HS-5 (cell line): Measurements from ENCODE around the gene SEPTIN5.

ENCODE experiments used
- DNase-seq: peaks from one replicate; pipeline ENCODE4 v3.0.0-alpha.2; 2012; ENCODE audit warnings: low read depth

SEPTIN5 gene

DNA sequence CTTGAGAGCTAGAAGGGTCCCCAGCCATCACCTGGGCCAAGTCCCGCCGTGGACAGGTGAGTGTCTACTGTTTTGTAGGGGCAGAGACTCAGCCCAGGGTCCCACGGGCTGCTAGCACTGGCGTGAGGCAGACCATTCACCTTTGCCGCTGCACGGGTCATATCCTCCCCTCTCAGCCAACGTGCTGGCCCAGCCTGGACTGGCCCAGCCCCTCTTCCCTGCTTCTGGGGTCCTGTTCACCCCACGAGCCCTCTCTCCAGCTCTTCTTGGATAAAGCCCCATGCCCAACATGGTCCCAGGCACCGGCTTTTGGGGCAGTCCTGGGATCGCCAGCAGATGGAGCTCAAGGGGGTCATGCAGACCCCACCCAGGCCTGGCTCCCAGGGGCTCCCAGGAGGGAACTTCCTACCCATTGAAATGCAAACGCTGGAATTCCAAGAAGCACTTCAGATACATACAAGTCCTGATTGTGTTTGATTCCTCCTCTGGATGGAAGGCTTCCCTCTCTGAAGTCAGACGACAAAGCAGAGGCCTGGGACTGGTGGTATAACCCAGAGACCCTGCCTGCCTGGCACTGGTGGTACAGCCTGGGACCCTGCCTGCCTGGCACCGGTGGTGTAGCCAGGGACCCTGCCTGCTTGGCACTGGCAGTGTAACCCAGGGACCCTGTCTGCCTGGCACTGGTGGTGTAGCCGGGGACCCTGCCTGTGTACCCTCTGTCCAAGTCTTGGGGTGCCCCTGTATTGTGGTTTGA, 8.9 kb upstream of the SEPTIN5 start:
- DNase-seq = no peak

DNA sequence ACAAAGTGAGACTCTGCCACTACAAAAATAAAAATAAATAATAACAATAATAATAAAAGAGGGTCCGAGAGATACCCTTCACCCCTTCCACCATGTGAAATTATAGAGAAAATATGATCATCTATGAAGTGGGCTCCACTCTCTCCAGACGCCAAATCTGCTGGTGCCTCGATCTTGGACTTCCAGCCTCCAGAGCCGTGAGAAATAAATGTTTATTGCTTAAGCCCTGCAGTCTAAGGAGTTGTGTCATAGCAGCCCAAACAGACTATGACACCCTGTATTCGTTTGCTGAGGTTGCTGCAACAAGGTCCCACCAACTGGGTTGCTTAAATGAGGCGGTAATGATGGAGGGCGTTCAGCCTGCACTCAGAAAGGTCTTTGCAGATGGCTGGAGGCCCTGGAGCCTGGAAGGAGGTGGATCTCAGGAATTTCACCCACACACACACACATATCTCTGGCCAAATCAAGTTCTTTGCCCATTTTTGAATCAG, 7.6 kb upstream of the SEPTIN5 start:
- DNase-seq = no peak

DNA sequence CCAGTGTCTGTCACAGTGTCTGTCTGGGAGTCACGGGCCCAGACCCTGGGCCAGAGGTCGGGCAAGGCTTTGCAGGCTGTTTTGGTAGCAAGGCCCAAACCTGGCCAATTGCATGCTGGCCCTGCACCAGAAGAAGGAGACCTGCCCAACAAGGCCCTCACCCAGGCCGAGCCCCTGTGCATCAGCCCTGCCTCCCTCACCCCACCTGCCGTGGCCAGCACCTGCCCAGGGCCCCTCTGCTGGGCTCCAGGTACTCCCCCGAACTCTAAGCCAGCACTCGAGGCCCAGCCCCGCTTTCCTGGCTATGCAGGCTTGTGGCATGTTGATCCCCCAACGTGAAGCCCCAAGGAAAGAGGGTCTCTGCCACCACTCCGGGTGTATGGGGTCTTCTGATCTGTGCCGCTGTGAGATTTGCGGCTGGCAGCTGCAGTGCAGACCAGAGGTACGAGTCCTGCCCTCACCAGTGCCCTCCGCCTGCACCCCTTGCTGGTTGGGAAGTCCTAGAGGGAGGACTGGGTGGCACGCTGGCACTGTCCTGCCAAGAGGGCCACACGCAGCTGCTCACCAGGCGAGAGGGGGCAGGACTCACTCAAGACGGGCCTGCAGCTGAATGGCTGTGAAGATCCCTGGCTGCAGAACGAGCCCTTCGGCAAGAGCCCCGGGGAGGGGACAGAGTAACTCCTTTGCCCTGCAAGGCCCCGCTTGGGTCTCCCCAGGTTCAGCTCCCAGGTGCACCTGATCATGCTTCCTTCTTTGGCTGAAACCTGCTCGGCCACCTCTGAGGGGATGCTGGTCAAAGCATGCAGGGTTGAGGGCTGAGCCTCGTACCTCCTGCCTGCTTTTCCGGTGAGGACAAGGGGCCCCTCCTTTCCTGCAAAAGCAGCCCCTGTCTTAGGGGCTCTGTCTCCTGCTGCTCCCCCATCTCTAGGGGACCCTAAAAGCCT, 6.7 kb upstream of the SEPTIN5 start:
- no peak for DNase-seq

GRCh38 chr22:19708321-19709011, 5.8 kb upstream of the SEPTIN5 start:
- DNase-seq = no peak

GRCh38 chr22:19709063-19709769, 5.1 kb upstream of the SEPTIN5 start:
- DNase-seq = no peak

GRCh38 chr22:19710020-19710768, 4.1 kb upstream of the SEPTIN5 start:
- no peak for DNase-seq

DNA sequence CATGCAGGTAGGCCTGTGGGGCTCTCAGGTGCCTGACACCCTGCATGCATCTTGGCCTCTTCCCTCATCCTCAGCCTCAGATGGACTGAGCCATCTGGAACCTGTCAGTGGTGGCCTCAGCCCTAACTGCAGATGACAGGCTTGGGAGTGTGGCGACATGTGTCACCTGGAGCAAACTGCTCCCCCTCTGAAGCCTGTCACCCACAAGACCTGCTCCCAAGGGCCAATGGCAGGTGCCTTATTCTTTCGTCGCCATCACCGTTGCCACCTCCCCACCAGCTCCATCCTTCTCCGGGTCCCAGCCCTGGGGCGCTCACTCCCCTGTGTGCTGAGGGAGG, 3.6 kb upstream of the SEPTIN5 start:
- DNase-seq = no peak

- no peak for DNase-seq
Observed at GRCh38 chr22:19713245-19713644, 1.1 kb upstream of the SEPTIN5 start.

DNA sequence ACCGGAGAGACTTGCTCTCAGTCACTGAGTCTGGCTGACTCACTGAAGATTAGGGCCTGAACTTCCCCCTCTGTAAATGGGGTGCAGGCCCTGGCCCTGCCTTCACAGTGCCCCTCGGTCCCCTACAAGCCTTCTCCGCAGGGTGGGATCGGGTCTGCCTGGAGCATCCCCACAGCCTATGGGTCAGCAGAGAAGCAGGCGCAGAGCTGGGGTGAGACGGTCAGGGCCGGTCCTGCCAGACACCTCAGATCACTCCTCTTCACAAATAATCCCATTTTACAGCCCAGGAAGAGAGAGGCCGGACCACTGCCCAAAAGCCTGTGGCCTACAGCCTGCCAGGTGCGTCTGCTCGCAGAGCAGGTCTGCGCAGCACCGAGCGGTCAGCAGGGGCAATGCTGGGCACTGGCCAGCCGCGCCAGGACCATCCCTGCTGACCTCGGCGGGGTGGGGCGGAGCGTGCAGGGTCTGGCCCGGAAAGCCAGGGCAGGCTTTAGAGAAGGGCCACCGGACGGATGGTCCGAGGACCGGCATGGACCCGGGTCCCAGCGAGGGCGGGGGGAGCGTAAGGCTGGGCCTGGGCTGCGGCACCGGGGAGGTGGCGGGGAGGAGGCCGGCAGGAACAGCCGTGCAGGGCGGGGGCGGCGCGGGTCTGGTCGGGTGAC, 522 bp upstream of the SEPTIN5 start:
- no peak for DNase-seq

- DNase-seq = no peak
Observed at GRCh38 chr22:19715188-19715930, 1.1 kb downstream of the SEPTIN5 start.

GRCh38 chr22:19716041-19716828, 1.9 kb downstream of the SEPTIN5 start:
- no peak for DNase-seq

DNA sequence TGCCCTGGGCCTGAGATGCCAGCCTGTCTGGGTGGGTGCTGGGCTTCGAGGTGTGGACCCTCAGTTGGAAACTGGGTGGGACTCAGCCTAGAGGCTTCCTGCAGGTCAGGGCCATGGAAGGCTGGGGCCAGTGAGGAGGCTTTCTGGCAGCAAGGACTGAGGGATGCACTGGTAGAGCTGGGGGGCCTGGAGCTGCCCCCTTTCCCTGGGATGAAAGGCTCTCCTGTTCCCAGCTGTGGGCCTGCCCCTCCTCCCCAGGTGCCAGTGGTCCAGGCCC, 2.5 kb downstream of the SEPTIN5 start:
- DNase-seq = no peak

DNA sequence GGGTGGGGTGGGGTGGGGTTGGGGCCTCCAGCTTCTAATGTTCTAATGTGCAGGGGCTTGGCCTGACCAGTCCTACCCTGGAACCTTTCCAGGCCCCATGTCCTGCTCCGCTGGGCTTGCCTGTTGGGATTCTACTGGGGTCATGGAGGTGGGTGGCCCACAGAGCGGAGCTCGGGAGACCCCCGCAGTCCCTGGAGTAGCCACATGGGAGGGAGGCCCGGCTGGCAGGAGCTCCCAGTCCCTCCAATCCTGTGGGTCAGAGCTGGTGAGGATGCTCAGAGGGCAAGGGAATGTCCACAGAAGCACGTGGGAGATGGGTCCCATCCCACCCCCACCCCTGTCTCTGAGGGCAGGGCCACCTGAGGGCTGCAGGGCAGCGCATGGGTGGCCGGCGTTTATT, 2.9 kb downstream of the SEPTIN5 start:
- DNase-seq = no peak

DNA sequence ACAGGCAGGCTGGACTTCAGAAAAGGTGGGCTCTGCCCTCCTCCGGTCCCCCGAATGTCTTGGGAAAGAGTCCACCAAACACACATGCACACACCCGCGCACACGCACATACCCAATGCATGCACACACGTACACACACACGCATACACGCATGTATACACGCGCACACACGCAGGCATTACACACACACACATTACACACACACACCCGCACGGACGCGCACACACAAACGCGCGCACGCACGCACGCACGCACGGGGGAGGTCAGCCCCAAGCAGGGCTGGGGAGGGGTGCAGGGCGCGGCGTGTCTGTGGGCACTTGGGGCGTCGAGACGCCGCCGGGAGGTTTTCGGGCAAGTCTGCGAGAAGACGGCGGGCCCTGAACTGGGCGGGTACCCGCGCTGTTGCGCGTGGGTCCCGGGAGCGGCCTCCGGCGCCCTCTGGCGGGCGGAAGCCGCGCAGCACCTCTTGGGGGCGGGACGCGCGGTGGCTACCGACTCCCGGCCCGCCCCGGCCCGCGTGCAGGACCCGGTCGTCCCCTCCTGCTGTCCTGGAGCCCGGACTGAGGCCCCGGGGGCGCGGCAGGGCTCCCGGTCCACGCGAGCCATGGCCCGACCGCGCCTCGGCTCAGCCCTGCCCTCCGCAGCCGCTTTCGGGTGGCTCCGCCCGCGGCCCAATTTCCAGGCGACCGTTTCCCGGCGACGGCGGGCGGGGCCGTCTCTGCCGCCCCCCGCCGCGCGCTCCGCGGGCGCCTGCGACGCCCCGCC, 3.6 kb downstream of the SEPTIN5 start:
- peak; percentile 22 for DNase-seq

GRCh38 chr22:19718456-19719049, 4.2 kb downstream of the SEPTIN5 start:
- no peak for DNase-seq

DNA sequence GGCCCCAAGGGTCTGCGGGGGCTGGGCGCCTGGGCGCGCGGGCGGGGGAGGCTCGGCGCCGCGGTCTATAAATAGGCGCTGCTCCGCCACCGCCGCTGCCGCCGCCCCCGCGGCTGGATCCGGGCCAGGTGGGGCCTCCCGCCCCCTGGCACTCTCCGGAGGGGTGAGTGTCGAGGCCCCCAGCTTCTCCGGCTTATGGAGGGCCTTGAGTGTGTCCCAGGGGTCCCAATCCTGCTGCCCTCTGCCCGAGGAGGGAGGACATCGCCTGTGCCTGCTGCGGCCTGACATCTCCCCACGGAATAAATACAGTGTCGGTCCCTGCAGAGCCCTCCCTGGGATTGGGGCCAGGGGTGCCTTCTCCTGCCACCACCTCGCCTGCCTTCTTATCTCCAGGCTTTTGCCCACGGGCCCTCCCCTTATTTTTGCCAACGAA, 4.8 kb downstream of the SEPTIN5 start:
- no peak for DNase-seq

DNA sequence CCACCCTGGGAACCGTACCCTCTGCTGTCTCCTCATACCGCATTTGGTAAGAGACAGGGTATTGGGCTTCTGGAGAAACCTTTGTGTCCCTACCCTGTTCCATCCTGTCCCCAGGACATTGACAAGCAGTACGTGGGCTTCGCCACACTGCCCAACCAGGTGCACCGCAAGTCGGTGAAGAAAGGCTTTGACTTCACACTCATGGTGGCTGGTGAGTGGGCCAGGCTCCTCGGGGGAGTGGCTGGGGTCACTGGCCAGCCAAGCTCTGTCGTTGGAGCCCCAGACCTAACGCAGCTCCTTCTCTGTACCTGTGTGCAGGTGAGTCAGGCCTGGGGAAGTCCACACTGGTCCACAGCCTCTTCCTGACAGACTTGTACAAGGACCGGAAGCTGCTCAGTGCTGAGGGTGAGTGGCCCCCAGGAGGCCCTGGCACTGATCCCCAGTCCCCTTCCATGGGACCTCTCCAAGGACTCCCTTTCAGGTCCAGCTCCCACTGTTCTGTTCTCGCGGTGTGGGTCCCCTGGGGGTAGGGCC, 5.3 kb downstream of the SEPTIN5 start:
- no peak for DNase-seq
